C4-2B (cell line): ENCODE data around the gene SLC4A2.
A peak's percentile ranks its signal among the peaks of the same experiment; 100 is the strongest.

ENCODE experiments used
- H3K27ac ChIP-seq: fragments of 450-650 bp; 2 replicates; pipeline ENCODE4 v1.5.1; 2017
- CTCF ChIP-seq: fragments of 450-650 bp; conservative IDR thresholded peaks from 2 replicates; pipeline ENCODE4 v1.5.1; 2017; ENCODE audit warnings: mild to moderate bottlenecking
- ZFX ChIP-seq: fragments of 450-650 bp; IDR thresholded peaks from 2 replicates; pipeline ENCODE4 v1.6.1; 2017

Gene SLC4A2

GRCh38 chr7:151091431-151091830 is 32.0 kb downstream of the SLC4A2 start:
- TF ChIP-seq CTCF (peak; percentile 88), ZFX (no peak)
- no peak overlapping the region for H3K27ac ChIP-seq

DNA sequence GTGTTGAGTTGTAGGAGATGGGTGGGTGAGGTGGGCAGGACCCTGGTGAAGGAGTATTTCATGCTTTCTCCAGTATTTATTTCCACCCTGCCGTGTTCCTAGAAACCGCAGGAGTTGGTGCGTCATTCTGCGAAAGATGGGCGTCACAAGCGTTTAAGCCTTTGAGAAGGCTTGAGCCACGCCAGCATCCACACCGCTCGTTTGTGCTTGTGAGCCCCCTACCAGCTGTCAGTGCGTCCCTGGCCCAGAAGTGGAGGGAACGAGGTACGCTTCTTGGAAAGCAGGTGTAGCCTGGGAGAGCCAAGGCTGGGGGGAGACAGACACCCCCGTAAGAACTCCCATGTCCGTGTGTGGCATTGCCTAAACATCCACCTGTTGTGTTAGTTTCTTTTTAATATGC is 32.6 kb downstream of the SLC4A2 start:
- H3K27ac ChIP-seq, result no peak overlapping the region
- no peak for TF ChIP-seq CTCF
- TF ChIP-seq ZFX, result no peak

DNA sequence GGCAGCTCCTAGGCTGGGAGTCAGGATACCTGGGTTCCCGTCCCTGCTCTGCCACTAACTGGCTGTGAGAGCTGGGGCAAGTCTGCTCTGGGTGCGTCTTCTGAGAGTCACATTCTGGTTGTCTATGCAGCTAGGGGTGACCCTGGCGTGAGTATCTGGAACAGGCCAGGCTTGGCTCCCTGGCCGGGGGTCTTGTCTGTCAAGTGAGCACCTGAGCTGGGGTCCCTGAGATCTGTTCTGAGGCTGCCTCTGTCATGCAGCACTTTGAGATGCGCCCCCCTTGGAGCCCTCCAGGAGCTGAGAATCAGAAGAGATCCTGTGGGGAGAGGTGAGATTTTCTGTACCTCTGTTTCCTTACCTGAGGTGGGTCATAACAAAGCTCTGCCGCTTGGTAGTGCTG is 34.4 kb downstream of the SLC4A2 start:
- no peak overlapping the region for H3K27ac ChIP-seq
- TF ChIP-seq ZFX (no peak), CTCF (no peak)

DNA sequence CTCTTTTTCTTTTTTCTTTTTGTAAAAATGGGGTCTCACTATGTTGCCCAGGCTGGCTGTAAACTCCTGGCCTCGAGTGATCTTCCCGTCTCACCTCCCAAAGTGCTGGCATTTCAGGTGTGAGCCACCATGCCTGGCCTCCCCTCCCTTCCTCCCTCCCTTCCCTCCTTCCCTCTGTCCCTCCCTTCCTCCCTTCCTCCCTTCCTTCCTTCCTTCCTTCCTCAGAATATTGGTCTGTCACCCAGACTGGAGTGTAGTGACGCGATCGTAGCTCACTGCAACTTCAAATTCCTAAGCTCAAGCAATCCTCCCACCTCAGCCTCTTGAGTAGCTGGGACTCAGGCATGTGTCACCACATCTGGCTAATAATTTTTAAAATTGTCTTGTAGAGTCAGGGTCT is 35.3 kb downstream of the SLC4A2 start:
- no peak for TF ChIP-seq ZFX
- TF ChIP-seq CTCF, result no peak
- no peak overlapping the region for H3K27ac ChIP-seq

DNA sequence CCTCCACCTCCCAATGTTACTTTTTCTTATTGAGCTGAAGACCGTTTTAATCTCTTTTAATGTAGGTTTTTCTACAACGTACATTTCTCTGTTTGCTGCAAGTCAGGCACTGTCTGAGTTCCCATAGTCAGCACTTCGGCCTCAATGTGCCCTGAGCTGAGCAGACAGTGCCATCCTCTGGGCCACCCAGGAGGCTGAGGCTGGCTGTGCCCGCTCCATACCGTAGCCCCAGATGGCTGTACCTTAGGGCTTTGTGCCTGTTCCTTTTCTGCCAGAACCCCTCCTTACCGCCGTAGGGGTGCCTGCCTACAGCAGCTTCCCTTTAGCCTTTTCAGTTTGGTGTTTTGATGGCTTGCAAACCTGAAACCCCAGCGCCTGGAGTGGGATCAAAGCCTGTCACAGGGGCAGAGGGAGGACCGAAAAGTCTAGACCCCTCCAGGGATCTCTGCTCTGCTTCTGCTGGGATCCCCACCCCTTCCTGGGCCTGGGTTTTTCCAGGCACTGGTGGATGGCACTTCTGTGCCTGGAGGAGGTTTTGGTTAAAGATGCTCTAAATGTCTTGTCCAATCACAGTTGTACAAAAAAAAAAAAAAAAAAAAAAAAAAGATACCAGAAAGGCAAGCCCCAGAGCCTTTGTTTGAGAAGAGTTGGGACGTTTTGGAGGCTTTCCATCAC is 35.9 kb downstream of the SLC4A2 start:
- no peak overlapping the region for H3K27ac ChIP-seq
- no peak for TF ChIP-seq CTCF
- TF ChIP-seq ZFX, result no peak

- TF ChIP-seq ZFX, result no peak
- TF ChIP-seq CTCF, result no peak
- H3K27ac ChIP-seq, result no peak overlapping the region
Measured at GRCh38 chr7:151095828-151096475, 36.6 kb downstream of the SLC4A2 start.

- H3K27ac ChIP-seq, result no peak overlapping the region
- TF ChIP-seq ZFX, result no peak
- TF ChIP-seq CTCF, result no peak
Measured at GRCh38 chr7:151099486-151100211, 40.3 kb downstream of the SLC4A2 start.
